ENCODE measurements around the gene CUX1. TPM values are rescaled to one million over a fixed set of nuclear protein-coding genes. Genes with fewer than 3 reads are reported as not detected.
A peak's percentile ranks its signal among the peaks of the same experiment; 100 is the strongest.

CUX1 gene
- total RNA-seq, 2 donors from 2014 or later = 42.0 to 47.5 TPM

GRCh38 chr7:101813402-101814019, 3.9 kb upstream of the CUX1 start:
- H3K27ac ChIP-seq = peak overlapping the region in 2 of 4 donors; percentile 82 to 83
- no peak for ATAC-seq
- H3K4me1 ChIP-seq = peaks cover 16% of the 10 kb centered on the region
- 13 to 17% methylated on average over 5 of the region's 5 CpGs for WGBS, 2 donors
- no peak for DNase-seq
- H3K9me3 ChIP-seq = no peaks in the 10 kb centered on the region
- H3K27me3 ChIP-seq = peaks cover 0 to 3% of the 10 kb centered on the region in 2 donors
- intact Hi-C loops (cut with DNase I) = loop anchor here (5.0 kb wide), 1 partner anchor 121 kb away; no protein-coding TSS in a partner anchor
- H3K4me3 ChIP-seq = no peak overlapping the region
- no peaks in the 10 kb centered on the region for H3K36me3 ChIP-seq (replicated peaks in 1 of 2; ENCODE audit: insufficient read depth in 1 of 2, low read depth in 2 of 2)
- no peak for TF ChIP-seq POLR2A (IDR thresholded peaks at IDR 0.05)
- TF ChIP-seq, protein P1, sequence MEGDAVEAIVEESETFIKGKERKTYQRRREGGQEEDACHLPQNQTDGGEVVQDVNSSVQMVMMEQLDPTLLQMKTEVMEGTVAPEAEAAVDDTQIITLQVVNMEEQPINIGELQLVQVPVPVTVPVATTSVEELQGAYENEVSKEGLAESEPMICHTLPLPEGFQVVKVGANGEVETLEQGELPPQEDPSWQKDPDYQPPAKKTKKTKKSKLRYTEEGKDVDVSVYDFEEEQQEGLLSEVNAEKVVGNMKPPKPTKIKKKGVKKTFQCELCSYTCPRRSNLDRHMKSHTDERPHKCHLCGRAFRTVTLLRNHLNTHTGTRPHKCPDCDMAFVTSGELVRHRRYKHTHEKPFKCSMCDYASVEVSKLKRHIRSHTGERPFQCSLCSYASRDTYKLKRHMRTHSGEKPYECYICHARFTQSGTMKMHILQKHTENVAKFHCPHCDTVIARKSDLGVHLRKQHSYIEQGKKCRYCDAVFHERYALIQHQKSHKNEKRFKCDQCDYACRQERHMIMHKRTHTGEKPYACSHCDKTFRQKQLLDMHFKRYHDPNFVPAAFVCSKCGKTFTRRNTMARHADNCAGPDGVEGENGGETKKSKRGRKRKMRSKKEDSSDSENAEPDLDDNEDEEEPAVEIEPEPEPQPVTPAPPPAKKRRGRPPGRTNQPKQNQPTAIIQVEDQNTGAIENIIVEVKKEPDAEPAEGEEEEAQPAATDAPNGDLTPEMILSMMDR (IDR thresholded peaks at IDR 0.05) = no peak

- ATAC-seq = peak; percentile 55
- peak; percentile 67 to 79 (median 68) for DNase-seq
- TF ChIP-seq POLR2A (IDR thresholded peaks at IDR 0.05) = peak in 1 of 3 donors; percentile 19
- TF ChIP-seq, protein P1 (IDR thresholded peaks at IDR 0.05) = peak in 6 of 7 experiments; percentile 8 to 81 (median 60)
- H3K4me1 ChIP-seq = peaks cover 20% of the 10 kb centered on the region
- H3K9me3 ChIP-seq = no peaks in the 10 kb centered on the region
- no peaks in the 10 kb centered on the region for H3K36me3 ChIP-seq (replicated peaks in 1 of 2; ENCODE audit: insufficient read depth in 1 of 2, low read depth in 2 of 2)
- WGBS, 2 donors = 0 to 1% methylated on average over 20 to 58 of the region's 74 CpGs
- peak overlapping the region; percentile 77 to 83 (median 82) for H3K27ac ChIP-seq
- intact Hi-C loops (cut with DNase I) = loop anchor here (5.0 kb wide), 1 partner anchor 122 kb away; no protein-coding TSS in a partner anchor
- H3K4me3 ChIP-seq = peak overlapping the region; percentile 50 to 67
- peaks cover 0 to 3% of the 10 kb centered on the region in 2 donors for H3K27me3 ChIP-seq
Observed at GRCh38 chr7:101814081-101814990, 3.1 kb upstream of the CUX1 start.

DNA sequence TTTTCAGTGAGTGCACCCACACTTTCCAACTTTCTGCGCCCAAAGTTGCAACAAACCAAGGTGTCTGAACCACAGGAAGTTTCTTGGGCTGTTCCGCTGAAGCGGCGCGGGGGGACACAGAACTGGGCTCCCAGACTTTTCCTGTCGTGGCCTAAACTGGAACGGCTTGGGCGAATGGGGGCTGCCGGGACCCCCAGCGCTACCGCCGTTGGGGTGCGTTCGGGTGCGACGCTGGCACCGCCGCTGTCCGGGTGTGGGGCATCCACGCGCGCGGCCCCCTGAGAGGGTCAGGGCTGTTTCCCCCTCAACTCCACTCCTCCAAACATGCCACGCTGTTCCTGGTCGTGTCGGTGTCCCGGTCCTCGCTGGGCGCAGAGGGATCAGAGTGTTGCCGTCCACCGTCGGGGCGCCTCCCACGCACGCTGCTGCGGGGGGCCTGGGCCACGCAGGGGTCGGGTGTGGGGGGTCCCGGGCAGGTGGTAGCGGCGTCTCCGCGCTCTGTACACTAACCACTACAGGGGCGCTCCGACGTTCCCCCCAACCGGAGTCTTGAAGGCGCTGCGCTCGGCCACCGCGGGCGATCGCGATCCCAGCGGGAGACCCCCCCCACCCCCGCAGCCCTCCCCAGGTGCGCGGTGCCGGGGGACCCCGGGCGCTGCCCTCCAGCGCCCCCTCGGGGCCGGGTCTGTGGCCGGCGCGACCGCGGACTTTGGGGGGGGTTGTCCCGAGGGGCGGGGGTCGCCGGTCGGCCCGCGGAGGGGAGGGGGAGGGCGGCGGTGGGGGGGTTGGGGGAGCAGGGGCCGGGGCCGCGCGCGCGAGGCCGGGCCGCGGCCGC, 2.2 kb upstream of the CUX1 start:
- Histone ChIP-seq H3K27ac (peak overlapping the region; percentile 77 to 83 (median 82)), H3K4me1 (peaks cover 20% of the 10 kb centered on the region), H3K9me3 (no peaks in the 10 kb centered on the region), H3K4me3 (peak overlapping the region; percentile 50 to 67), H3K27me3 (no peaks in the 10 kb centered on the region), H3K36me3 (replicated peaks in 1 of 2; ENCODE audit: insufficient read depth in 1 of 2, low read depth in 2 of 2) (no peaks in the 10 kb centered on the region)
- ATAC-seq (peak; percentile 59), DNase-seq (peak; percentile 41 to 72 (median 60))
- intact Hi-C loops (cut with DNase I) = loop anchor here (5.0 kb wide), 1 partner anchor 123 kb away; no protein-coding TSS in a partner anchor
- TF ChIP-seq, protein P1 (IDR thresholded peaks at IDR 0.05) = peak in 4 of 7 experiments; percentile 42 to 61 (median 44)
- TF ChIP-seq POLR2A (IDR thresholded peaks at IDR 0.05) = peak in 1 of 3 donors; percentile 9
- WGBS, 2 donors = 0 to 1% methylated on average over 8 to 74 of the region's 89 CpGs

DNA sequence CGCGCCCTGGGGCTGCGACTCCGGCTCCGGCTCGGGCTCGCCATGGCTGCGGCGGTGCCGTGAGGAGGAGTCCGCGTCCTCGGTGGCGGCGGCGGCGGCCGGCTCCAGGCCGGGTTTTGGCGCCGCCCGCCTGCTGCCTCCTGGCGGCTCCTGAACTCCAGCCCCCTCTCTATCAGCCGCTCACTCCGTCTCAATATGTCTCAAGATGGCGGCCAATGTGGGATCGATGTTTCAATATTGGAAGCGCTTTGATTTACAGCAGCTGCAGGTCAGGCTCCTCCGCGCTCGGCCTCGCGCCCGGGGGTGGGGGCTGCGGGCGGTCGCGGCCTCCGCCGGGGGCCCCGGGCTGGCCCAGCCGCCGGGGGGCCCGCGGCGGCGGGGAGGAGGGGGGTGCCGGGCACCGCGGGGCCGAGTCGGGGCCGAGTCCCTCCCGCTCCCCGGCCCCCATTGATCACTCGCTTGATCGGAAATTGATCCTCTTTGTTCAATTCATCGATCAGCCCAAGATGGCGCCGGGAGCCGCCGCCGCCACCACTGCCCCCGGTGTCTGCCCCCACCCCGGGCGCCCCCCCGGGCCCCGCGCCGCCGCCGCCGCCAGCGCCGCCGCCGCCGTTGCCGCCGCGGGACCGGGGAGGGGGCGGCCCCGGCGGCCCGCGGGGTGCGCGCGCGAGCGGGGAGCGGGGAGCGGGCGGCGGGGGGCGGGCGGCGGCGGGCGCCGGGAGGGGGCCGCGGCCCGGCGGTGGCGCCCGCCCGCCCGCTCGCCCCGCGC, 1.4 kb upstream of the CUX1 start:
- H3K4me1 ChIP-seq = peaks cover 20% of the 10 kb centered on the region
- H3K4me3 ChIP-seq = no peak overlapping the region
- peak overlapping the region; percentile 65 to 82 (median 79) for H3K27ac ChIP-seq
- H3K9me3 ChIP-seq = no peaks in the 10 kb centered on the region
- intact Hi-C loops (cut with DNase I) = no loop called here
- H3K36me3 ChIP-seq (replicated peaks in 1 of 2; ENCODE audit: insufficient read depth in 1 of 2, low read depth in 2 of 2) = no peaks in the 10 kb centered on the region
- TF ChIP-seq POLR2A (IDR thresholded peaks at IDR 0.05) = peak in 2 of 3 donors; percentile 29 to 38
- TF ChIP-seq, protein P1 (IDR thresholded peaks at IDR 0.05) = peak in 4 of 7 experiments; percentile 5 to 32 (median 18)
- peak; percentile 78 to 83 (median 82) for DNase-seq
- ATAC-seq = peak; percentile 84
- no peaks in the 10 kb centered on the region for H3K27me3 ChIP-seq
- WGBS, 2 donors = 0% methylated on average over 45 of the region's 113 CpGs; no CpG with 5 or more reads in 1 of the 2 donors

Measured in body of pancreas (tissue), 4 donors.